GM18861 (cell line): ENCODE results near the gene KCNJ8.

Experiments used
- ATAC-seq: cut with Tn5 transposase; IDR thresholded peaks from one replicate; pipeline ENCODE4 v1.9.1; 2021; ENCODE audit not compliant: unreplicated experiment

KCNJ8 gene

DNA sequence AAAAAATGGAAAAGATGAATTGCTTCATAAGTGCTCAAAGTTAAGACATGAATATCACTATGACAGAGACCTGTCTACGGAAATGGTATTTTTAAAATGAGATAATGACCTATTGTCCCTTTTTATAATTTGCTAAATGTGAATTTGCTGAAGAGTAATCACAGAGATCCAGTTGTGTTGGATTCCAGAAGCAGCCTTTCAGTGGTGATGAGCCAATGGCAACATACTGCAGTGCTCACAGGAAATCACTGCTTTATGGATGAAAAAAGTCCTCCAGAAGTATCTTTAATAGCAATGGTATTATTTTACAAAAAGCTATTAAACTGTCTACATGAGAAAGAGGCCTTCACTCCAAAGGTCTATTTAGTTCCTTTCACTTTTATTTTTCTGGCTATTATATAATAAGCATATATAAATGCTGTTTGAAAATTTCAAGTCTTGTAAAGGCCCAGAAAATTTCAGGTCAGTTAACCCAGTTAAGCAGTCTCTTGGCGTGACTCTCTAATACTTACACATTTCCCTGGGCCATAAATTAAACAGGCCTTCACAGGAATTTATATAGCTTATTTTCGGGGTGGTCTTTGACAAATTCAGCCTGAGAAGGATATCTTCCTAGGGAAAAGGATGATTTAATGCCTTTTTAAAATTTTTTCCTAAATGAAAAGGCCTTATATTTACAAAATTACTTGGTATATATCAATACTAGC lies 55.4 kb downstream of the KCNJ8 start:
- ATAC-seq, result no peak

DNA sequence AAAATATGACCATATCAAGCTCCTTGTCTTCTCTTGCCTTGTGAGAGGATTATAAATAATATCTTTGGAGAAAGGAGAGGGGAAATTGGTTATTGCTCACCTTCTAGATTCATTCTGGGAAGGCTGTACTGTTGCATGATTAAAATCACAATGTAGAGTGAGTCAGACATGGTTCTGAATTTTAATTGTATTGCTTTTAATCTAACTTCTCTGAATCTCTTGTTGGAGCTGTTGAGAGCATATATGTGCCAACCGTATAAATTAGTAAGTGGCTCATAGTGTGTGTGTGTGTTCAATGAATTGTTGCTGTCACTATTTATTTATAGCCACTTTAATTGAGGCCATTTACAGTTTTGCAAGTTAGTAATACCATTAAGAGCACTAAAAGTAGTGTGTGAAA lies 56.1 kb downstream of the KCNJ8 start:
- ATAC-seq, result no peak

DNA sequence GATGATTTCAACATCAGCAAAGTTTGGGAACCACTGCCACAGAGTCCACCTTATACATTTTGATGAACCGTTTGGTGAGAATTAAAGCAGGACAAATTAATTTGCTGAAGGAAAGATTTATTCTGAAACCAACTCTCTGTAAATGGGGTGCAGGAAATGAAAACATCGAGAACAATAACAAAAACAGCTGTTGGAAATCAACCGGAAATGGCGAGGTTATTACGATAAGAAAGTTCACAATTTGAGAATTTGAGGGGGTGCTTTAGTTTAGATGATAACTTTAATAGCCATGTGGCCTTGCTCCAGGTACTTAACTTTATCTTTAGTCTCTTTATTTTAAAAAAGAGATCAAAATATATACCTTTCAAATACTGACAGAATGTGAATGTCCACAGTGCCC lies 56.7 kb downstream of the KCNJ8 start:
- ATAC-seq, result no peak

- ATAC-seq, result no peak
These were observed 59.1 kb downstream of the KCNJ8 start for GRCh38 chr12:21715386-21715785.
